ENCODE measurements around the gene DPF3. TPM values are rescaled to one million over a fixed set of nuclear protein-coding genes. Genes with fewer than 3 reads are reported as not detected.

Gene DPF3
- total RNA-seq, 1 experiment from 2014 or later, result not detected

DNA sequence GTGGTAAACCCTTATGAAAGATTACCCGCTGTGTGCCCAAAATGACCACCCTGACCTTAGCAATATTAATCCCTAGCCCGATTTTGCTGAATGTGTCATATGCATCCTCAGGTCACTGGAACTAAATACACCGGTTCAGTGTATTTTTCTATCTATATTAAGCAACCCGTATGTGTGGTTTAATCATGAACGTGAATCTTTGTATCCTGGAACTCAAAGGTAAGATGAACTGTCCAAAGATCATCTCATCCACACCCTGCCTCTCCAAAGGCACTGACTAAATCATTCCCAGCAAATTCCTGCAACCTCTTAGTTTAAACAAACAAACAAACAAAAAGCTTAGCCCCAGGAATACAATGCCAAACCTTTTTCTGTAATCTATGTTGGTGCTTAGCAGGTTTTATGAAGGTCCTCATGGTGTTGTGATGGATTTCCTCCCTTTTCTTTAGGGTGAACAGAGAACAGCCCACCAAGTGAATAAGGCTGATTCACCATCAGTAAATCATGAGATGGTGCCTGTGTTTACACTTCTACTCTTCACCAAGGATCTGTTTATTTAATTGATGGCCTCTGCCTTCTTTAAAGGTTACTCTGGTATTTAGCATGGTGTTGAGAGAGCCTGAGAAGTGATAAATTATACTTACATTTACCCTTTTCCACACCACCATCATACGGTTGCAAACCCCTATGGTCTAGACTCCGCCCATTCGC, 298.6 kb downstream of the DPF3 start:
- ChIA-PET CTCF (no interaction called here), POLR2A (no interaction called here)
- TF ChIP-seq TCF7L2 (IDR thresholded peaks at IDR 0.05; ENCODE audit: low read depth, low read length), result no peak
- TF ChIP-seq, protein P1, sequence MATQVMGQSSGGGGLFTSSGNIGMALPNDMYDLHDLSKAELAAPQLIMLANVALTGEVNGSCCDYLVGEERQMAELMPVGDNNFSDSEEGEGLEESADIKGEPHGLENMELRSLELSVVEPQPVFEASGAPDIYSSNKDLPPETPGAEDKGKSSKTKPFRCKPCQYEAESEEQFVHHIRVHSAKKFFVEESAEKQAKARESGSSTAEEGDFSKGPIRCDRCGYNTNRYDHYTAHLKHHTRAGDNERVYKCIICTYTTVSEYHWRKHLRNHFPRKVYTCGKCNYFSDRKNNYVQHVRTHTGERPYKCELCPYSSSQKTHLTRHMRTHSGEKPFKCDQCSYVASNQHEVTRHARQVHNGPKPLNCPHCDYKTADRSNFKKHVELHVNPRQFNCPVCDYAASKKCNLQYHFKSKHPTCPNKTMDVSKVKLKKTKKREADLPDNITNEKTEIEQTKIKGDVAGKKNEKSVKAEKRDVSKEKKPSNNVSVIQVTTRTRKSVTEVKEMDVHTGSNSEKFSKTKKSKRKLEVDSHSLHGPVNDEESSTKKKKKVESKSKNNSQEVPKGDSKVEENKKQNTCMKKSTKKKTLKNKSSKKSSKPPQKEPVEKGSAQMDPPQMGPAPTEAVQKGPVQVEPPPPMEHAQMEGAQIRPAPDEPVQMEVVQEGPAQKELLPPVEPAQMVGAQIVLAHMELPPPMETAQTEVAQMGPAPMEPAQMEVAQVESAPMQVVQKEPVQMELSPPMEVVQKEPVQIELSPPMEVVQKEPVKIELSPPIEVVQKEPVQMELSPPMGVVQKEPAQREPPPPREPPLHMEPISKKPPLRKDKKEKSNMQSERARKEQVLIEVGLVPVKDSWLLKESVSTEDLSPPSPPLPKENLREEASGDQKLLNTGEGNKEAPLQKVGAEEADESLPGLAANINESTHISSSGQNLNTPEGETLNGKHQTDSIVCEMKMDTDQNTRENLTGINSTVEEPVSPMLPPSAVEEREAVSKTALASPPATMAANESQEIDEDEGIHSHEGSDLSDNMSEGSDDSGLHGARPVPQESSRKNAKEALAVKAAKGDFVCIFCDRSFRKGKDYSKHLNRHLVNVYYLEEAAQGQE (IDR thresholded peaks at IDR 0.05; ENCODE audit: insufficient read depth in 1 of 2, low read depth in 2 of 2, low read length in 1 of 2), result no peak
- Histone ChIP-seq H3K9me3 (ENCODE audit: control insufficient read depth, insufficient read depth, low read depth, low read length) (no peaks in the 10 kb centered on the region), H3K4me1 (ENCODE audit: control insufficient read depth, insufficient read depth, low read length) (no peaks in the 10 kb centered on the region), H3K36me3 (ENCODE audit: control insufficient read depth, insufficient read depth, low read length) (no peaks in the 10 kb centered on the region), H3K4me3 (ENCODE audit: low read depth in 2 of 2, low read length in 2 of 2) (no peak overlapping the region), H3K27me3 (ENCODE audit: control insufficient read depth, insufficient read depth, low read length) (peaks cover 2% of the 10 kb centered on the region; the same call in 1 of the 2 replicates), H3K27ac (ENCODE audit: low read length) (no peak overlapping the region)
- DNase-seq (ENCODE audit: low read depth, low spot score), result peak; percentile 0
- in situ Hi-C loops (cut with HindIII; ENCODE audit: low pct_unique_long_range_greater_than_20kb, low sequenced_read_pairs) (no loop called here), intact Hi-C loops (cut with micrococcal nuclease; ENCODE audit: unreplicated experiment) (no loop called here)
- BruUV-seq (replicated peaks), result no TSS peak
- no peak for ATAC-seq

DNA sequence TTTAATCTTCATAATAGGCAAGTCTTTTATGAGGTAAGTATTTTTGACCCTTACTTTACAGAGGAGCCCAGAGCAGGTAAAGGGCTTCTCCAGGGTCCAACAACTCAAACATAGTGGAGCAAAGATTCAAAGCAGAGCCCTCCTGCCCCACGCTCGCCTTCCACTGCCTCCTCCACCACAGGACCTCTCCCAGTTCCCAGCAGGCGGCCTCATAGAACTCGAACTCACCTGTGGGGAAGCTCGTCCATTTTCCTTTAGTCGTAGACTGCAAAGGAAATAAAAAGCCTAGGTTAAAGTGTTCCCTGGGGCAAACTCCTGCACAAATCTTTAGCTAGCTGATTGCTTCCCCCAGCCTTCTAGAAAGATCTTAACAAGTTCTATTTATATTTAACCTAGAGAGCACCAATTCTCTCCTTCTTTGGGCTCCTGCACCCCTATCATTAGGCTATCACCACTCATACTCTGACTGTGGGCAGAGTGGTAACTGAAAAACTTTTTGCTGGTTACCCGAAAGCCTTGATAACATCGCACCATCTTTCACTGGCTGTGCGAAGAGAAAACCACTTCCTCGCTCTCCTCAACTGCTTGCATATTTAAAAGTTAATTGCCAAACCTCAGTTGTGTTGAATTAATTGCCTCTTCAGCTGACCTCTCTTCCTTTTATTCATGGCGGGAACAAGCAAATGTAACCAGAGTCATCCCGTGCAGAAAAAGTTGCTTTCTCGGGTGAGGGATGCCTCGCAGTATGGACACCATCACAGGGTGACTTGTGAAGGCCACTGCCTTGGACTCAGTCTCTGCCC, 299.6 kb downstream of the DPF3 start:
- peaks cover 2% of the 10 kb centered on the region; the same call in 1 of the 2 replicates for H3K27me3 ChIP-seq (ENCODE audit: control insufficient read depth, insufficient read depth, low read length)
- no peaks in the 10 kb centered on the region for H3K9me3 ChIP-seq (ENCODE audit: control insufficient read depth, insufficient read depth, low read depth, low read length)

More for the DNA sequence above, 299.6 kb downstream of the DPF3 start:
- ATAC-seq (no peak), DNase-seq (ENCODE audit: low read depth, low spot score) (no peak)
- no peaks in the 10 kb centered on the region for H3K36me3 ChIP-seq (ENCODE audit: control insufficient read depth, insufficient read depth, low read length)
- no peaks in the 10 kb centered on the region for H3K4me1 ChIP-seq (ENCODE audit: control insufficient read depth, insufficient read depth, low read length)
- no TSS peak for BruUV-seq (replicated peaks)
- intact Hi-C loops (cut with micrococcal nuclease; ENCODE audit: unreplicated experiment), result no loop called here
- POLR2A ChIA-PET, result no interaction called here
- CTCF ChIA-PET, result no interaction called here
- no peak overlapping the region for H3K27ac ChIP-seq (ENCODE audit: low read length)
- in situ Hi-C loops (cut with HindIII; ENCODE audit: low pct_unique_long_range_greater_than_20kb, low sequenced_read_pairs), result no loop called here
- no peak overlapping the region for H3K4me3 ChIP-seq (ENCODE audit: low read depth in 2 of 2, low read length in 2 of 2)
- TF ChIP-seq TCF7L2 (IDR thresholded peaks at IDR 0.05; ENCODE audit: low read depth, low read length) (no peak), SIN3A (IDR thresholded peaks at IDR 0.05; ENCODE audit: borderline replicate concordance, insufficient read depth, low read depth, low read length) (no peak), POLR2AphosphoS5 (IDR thresholded peaks at IDR 0.05; ENCODE audit: low read depth, low read length) (no peak)
- TF ChIP-seq, protein P2, sequence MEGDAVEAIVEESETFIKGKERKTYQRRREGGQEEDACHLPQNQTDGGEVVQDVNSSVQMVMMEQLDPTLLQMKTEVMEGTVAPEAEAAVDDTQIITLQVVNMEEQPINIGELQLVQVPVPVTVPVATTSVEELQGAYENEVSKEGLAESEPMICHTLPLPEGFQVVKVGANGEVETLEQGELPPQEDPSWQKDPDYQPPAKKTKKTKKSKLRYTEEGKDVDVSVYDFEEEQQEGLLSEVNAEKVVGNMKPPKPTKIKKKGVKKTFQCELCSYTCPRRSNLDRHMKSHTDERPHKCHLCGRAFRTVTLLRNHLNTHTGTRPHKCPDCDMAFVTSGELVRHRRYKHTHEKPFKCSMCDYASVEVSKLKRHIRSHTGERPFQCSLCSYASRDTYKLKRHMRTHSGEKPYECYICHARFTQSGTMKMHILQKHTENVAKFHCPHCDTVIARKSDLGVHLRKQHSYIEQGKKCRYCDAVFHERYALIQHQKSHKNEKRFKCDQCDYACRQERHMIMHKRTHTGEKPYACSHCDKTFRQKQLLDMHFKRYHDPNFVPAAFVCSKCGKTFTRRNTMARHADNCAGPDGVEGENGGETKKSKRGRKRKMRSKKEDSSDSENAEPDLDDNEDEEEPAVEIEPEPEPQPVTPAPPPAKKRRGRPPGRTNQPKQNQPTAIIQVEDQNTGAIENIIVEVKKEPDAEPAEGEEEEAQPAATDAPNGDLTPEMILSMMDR (IDR thresholded peaks at IDR 0.05), result no peak
- TF ChIP-seq, protein P1 (IDR thresholded peaks at IDR 0.05; ENCODE audit: insufficient read depth in 1 of 2, low read depth in 2 of 2, low read length in 1 of 2), result no peak
